ENCODE results near the gene GTSE1.

GRCh38 chr22:46315976-46316375, 19.3 kb downstream of the GTSE1 start:
- TF ChIP-seq CTCF (conservative IDR thresholded peaks at IDR 0.05; ENCODE audit: low read depth, low read length) (no peak), EZH2 (IDR thresholded peaks at IDR 0.05; ENCODE audit: borderline replicate concordance, low read depth, low read length, poor library complexity, severe bottlenecking) (no peak)

Measured in A673 (cell line).